ENCODE measurements around the gene CD34. TPM values are rescaled to one million over a fixed set of nuclear protein-coding genes. Genes with fewer than 3 reads are reported as not detected.

CD34 gene
- total and polyA plus RNA-seq, 7 experiments from 2014 or later, result 0.02 to 3.4 (median 0.39) TPM; not detected in 3

DNA sequence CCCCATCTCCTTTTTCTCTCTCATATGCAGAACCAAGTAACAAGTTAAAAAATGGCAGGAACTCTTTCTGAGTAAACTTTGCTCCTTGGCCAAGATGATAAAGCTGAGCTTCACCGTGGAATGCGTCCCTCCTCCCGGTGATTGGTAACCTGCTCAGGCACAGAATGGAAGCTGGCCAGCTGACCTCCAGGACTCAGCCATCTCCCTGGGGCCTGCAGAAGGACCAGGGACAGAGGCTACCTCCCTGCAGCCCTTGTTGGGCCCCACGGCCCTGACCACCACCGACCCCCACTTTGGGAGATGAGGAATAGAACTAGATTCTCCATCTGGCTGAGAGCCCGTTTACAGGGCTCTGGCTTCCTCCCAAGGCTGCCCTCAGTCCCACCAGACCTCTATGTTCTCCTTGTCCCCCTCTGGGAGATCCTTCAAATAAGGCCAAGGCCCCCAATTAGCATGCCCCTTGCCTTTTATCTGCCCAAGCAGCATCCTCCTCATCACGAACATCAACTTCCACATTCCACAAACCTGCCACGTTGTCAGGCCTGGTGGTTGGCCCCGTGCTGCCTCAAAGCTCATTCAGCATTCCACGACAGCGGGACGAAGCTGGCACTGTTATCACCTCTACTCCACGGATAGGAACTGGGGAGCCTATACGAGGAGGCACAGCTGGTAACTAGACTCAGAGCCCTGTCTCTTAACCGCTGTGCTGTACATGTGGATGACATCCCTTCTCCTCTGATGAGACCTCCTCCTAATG is 74.2 kb downstream of the CD34 start:
- Mint-ChIP-seq H3K27ac (peak overlapping the region; percentile 70 to 98 (median 86)), H3K27me3 (no peaks in the 10 kb centered on the region), H3K9me3 (peaks cover 0 to 1% (median 0%) of the 10 kb centered on the region in 11 donors), H3K36me3 (peaks cover 0 to 20% (median 0%) of the 10 kb centered on the region in 5 donors), H3K4me1 (peaks cover 73 to 98% (median 93%) of the 10 kb centered on the region in 7 donors), H3K4me3 (peak overlapping the region in 7 of 10 donors; percentile 2 to 67 (median 40))
- intact Hi-C loops (cut with micrococcal nuclease), result no loop called here
- ChIA-PET CTCF (interaction anchor here (1.3 to 1.9 kb wide), 3 partner anchors 10 to 32 kb away, joined by 3 to 6 read pairs (median 5); no protein-coding TSS in a partner anchor), POLR2A (interaction anchor here (0.6 to 17.1 kb wide), 4 partner anchors 14 to 134 kb away, joined by 3 to 547 read pairs (median 26); no protein-coding TSS in a partner anchor)
- Histone ChIP-seq H3K9me3 (ENCODE audit: control insufficient read depth in 2 of 3, low read length in 3 of 3) (no peaks in the 10 kb centered on the region), H3K27me3 (ENCODE audit: control insufficient read depth in 2 of 2, insufficient read depth in 2 of 2, low read length in 2 of 2) (no peaks in the 10 kb centered on the region), H3K36me3 (ENCODE audit: control insufficient read depth in 2 of 3, insufficient read depth in 3 of 3, low read length in 3 of 3) (peaks cover 0 to 9% (median 0%) of the 10 kb centered on the region in 3 experiments), H3K4me3 (ENCODE audit: low read length) (no peak overlapping the region), H3K4me1 (ENCODE audit: control insufficient read depth in 2 of 2, insufficient read depth in 2 of 2, low read length in 2 of 2) (peaks cover 15 to 73% of the 10 kb centered on the region in 2 donors), H3K27ac (ENCODE audit: low read depth, low read length) (peak overlapping the region; percentile 33)
- ATAC-seq (no peak), DNase-seq (no peak)

DNA sequence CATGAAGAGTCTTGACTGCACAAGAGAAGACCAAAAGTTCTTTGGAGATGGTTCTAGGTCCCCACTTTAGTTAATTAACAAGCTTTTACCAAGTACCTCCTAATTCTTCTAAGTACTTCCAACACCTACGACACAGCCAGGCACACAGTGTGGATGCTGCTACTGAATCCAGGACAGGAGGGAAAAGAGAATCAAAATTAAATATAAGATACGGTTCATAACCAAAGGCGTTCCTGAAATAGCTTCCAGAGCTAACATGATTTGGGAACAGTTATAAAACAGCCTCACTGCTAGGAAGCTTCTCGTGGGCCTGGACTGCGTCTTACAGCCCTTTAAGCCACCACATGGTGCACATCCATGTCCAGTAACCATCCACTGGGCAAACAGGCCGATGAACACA is 75.0 kb downstream of the CD34 start:
- intact Hi-C loops (cut with micrococcal nuclease), result no loop called here
- H3K4me3 Mint-ChIP-seq, result peak overlapping the region in 5 of 10 donors; percentile 2 to 71 (median 24)
- H3K4me3 ChIP-seq (ENCODE audit: low read length), result no peak overlapping the region
- ATAC-seq, result no peak
- peak overlapping the region; percentile 33 for H3K27ac ChIP-seq (ENCODE audit: low read depth, low read length)
- peaks cover 0 to 1% (median 0%) of the 10 kb centered on the region in 11 donors for H3K9me3 Mint-ChIP-seq
- no peaks in the 10 kb centered on the region for H3K27me3 Mint-ChIP-seq
- peak overlapping the region in 7 of 9 donors; percentile 84 to 98 (median 89) for H3K27ac Mint-ChIP-seq
- CTCF ChIA-PET, result interaction anchor here (1.0 to 1.9 kb wide), 7 partner anchors 10 to 51 kb away, joined by 3 to 11 read pairs (median 4); no protein-coding TSS in a partner anchor
- POLR2A ChIA-PET, result interaction anchor here (0.6 to 17.1 kb wide), 4 partner anchors 13 to 48 kb away, joined by 3 to 547 read pairs (median 26); no protein-coding TSS in a partner anchor
- peaks cover 0 to 9% (median 0%) of the 10 kb centered on the region in 3 experiments for H3K36me3 ChIP-seq (ENCODE audit: control insufficient read depth in 2 of 3, insufficient read depth in 3 of 3, low read length in 3 of 3)
- DNase-seq, result no peak
- peaks cover 77 to 100% (median 97%) of the 10 kb centered on the region in 7 donors for H3K4me1 Mint-ChIP-seq
- peaks cover 20 to 81% of the 10 kb centered on the region in 2 donors for H3K4me1 ChIP-seq (ENCODE audit: control insufficient read depth in 2 of 2, insufficient read depth in 2 of 2, low read length in 2 of 2)
- H3K9me3 ChIP-seq (ENCODE audit: control insufficient read depth in 2 of 3, low read length in 3 of 3), result no peaks in the 10 kb centered on the region
- H3K36me3 Mint-ChIP-seq, result peaks cover 0 to 21% (median 0%) of the 10 kb centered on the region in 5 donors
- no peaks in the 10 kb centered on the region for H3K27me3 ChIP-seq (ENCODE audit: control insufficient read depth in 2 of 2, insufficient read depth in 2 of 2, low read length in 2 of 2)

DNA sequence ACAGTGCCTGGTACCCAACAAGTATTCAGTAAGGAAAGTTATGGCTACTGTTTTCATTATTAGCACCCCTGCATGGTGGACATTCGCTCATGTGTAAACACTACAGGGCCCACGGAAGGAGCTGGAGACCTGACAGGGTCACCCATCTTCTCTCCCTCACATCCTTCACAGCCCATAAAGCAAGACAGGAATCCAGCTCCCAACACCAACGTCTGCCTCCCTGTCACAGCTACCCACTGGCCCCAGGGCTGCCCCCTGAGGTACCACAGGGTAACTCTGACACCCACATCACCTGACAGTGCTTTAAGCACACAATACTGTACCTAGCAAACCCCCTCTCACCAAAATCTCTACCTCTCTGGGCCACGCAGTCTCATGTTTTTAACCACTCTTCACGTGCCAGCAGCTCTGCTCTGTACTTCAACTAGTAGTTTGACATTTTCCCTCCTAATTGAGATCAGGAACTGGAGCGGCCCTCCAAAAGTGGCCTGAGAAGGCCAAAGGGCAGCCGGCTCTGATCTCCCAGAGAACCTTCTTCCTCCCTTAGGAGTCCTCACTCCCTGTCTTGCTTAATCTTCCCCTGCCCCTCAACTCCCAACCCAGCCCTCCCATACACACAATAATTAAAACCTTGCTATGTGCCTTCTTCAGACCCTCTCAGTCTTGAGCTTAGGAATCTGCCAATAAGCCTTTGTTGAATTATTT is 76.8 kb downstream of the CD34 start:
- Histone ChIP-seq H3K9me3 (ENCODE audit: control insufficient read depth in 2 of 3, low read length in 3 of 3) (no peaks in the 10 kb centered on the region), H3K4me3 (ENCODE audit: low read length) (no peak overlapping the region), H3K4me1 (ENCODE audit: control insufficient read depth in 2 of 2, insufficient read depth in 2 of 2, low read length in 2 of 2) (peaks cover 20 to 83% of the 10 kb centered on the region in 2 donors), H3K27me3 (ENCODE audit: control insufficient read depth in 2 of 2, insufficient read depth in 2 of 2, low read length in 2 of 2) (no peaks in the 10 kb centered on the region), H3K27ac (ENCODE audit: low read depth, low read length) (peak overlapping the region; percentile 61), H3K36me3 (ENCODE audit: control insufficient read depth in 2 of 3, insufficient read depth in 3 of 3, low read length in 3 of 3) (peaks cover 0 to 4% (median 0%) of the 10 kb centered on the region in 3 experiments)
- no peak for ATAC-seq
- CTCF ChIA-PET, result interaction anchor here (0.7 to 2.8 kb wide), 6 partner anchors 11 to 167 kb away, joined by 3 to 18 read pairs (median 4); no protein-coding TSS in a partner anchor
- Mint-ChIP-seq H3K4me1 (peaks cover 75 to 99% (median 97%) of the 10 kb centered on the region in 7 donors), H3K4me3 (peak overlapping the region in 7 of 10 donors; percentile 2 to 66 (median 17)), H3K36me3 (peaks cover 0 to 21% (median 0%) of the 10 kb centered on the region in 5 donors), H3K9me3 (peaks cover 0 to 1% (median 0%) of the 10 kb centered on the region in 11 donors), H3K27ac (peak overlapping the region; percentile 18 to 98 (median 91)), H3K27me3 (no peaks in the 10 kb centered on the region)
- DNase-seq, result no peak
- intact Hi-C loops (cut with micrococcal nuclease), result loop anchor here (2.0 kb wide), 1 partner anchor 15 kb away; no protein-coding TSS in a partner anchor
- POLR2A ChIA-PET, result interaction anchor here (1.1 to 17.1 kb wide), 6 partner anchors 9 to 128 kb away, joined by 3 to 547 read pairs (median 11); no protein-coding TSS in a partner anchor

DNA sequence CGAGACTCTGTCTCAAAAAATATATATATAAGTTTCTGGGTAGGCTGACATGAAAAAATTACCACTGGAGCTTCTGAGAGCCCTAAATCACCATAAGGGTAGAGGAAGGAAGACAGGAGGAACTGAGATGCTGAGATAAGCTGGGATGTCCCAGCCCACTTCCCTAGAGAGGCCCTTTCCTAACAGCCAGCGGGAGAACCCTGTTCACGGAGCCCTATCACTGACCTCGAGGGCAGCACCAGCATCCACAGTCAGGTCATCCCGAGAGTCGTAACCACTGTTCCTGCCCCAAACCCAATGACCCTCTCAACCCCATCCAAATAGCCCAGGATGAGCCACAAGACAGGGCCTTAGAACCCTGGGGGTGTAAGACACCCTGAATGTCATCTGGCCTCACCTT is 77.5 kb downstream of the CD34 start:
- peaks cover 0 to 1% (median 0%) of the 10 kb centered on the region in 11 donors for H3K9me3 Mint-ChIP-seq
- DNase-seq, result no peak

DNA sequence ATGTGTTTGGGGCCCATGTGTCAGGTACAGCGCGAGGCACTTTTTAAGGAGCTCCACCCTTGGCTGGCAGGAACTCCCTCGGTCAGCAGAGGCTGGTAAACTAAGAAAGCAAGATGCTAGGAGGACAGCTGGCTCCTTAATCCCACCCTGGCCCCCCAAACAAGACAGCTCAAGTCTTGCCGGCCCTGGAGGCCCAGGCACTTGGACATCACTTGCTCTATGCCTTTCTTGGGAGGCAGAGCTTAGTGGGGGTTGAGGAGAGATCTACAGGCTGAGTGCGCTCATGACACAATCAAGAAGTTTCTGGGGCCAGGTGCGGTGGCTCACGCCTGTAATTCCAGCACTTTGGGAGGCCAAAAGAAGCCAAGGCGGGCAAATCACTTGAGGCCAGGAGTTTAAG is 78.1 kb downstream of the CD34 start:
- H3K36me3 ChIP-seq (ENCODE audit: control insufficient read depth in 2 of 3, insufficient read depth in 3 of 3, low read length in 3 of 3), result peaks cover 0 to 4% (median 0%) of the 10 kb centered on the region in 3 experiments
- no peaks in the 10 kb centered on the region for H3K27me3 Mint-ChIP-seq

More for the DNA sequence above, 77.5 kb downstream of the CD34 start:
- Histone ChIP-seq H3K4me1 (ENCODE audit: control insufficient read depth in 2 of 2, insufficient read depth in 2 of 2, low read length in 2 of 2) (peaks cover 20 to 82% of the 10 kb centered on the region in 2 donors), H3K27ac (ENCODE audit: low read depth, low read length) (peak overlapping the region; percentile 61), H3K4me3 (ENCODE audit: low read length) (no peak overlapping the region), H3K27me3 (ENCODE audit: control insufficient read depth in 2 of 2, insufficient read depth in 2 of 2, low read length in 2 of 2) (no peaks in the 10 kb centered on the region), H3K9me3 (ENCODE audit: control insufficient read depth in 2 of 3, low read length in 3 of 3) (no peaks in the 10 kb centered on the region), H3K36me3 (ENCODE audit: control insufficient read depth in 2 of 3, insufficient read depth in 3 of 3, low read length in 3 of 3) (peaks cover 0 to 4% (median 0%) of the 10 kb centered on the region in 3 experiments)
- intact Hi-C loops (cut with micrococcal nuclease), result loop anchor here (2.0 kb wide), 1 partner anchor 15 kb away; no protein-coding TSS in a partner anchor
- H3K36me3 Mint-ChIP-seq, result peaks cover 0 to 16% (median 0%) of the 10 kb centered on the region in 5 donors
- peaks cover 75 to 99% (median 97%) of the 10 kb centered on the region in 7 donors for H3K4me1 Mint-ChIP-seq
- peak overlapping the region in 5 of 10 donors; percentile 2 to 83 (median 66) for H3K4me3 Mint-ChIP-seq
- peak overlapping the region; percentile 86 to 98 (median 94) for H3K27ac Mint-ChIP-seq
- ATAC-seq, result no peak
- CTCF ChIA-PET, result interaction anchor here (0.6 to 2.8 kb wide), 9 partner anchors 10 to 167 kb away, joined by 3 to 18 read pairs (median 4); no protein-coding TSS in a partner anchor
- no peaks in the 10 kb centered on the region for H3K27me3 Mint-ChIP-seq
- POLR2A ChIA-PET, result interaction anchor here (0.5 to 17.1 kb wide), 7 partner anchors 10 to 129 kb away, joined by 3 to 547 read pairs (median 7); no protein-coding TSS in a partner anchor

More for the DNA sequence above, 78.1 kb downstream of the CD34 start:
- DNase-seq (no peak), ATAC-seq (no peak)
- no peaks in the 10 kb centered on the region for H3K27me3 ChIP-seq (ENCODE audit: control insufficient read depth in 2 of 2, insufficient read depth in 2 of 2, low read length in 2 of 2)
- peak overlapping the region; percentile 61 for H3K27ac ChIP-seq (ENCODE audit: low read depth, low read length)
- Mint-ChIP-seq H3K27ac (peak overlapping the region; percentile 86 to 98 (median 94)), H3K36me3 (peaks cover 0 to 14% (median 0%) of the 10 kb centered on the region in 5 donors), H3K4me1 (peaks cover 75 to 99% (median 97%) of the 10 kb centered on the region in 7 donors), H3K9me3 (peaks cover 0 to 1% (median 0%) of the 10 kb centered on the region in 11 donors), H3K4me3 (peak overlapping the region in 9 of 10 donors; percentile 52 to 89 (median 78))
- H3K4me1 ChIP-seq (ENCODE audit: control insufficient read depth in 2 of 2, insufficient read depth in 2 of 2, low read length in 2 of 2), result peaks cover 20 to 76% of the 10 kb centered on the region in 2 donors
- intact Hi-C loops (cut with micrococcal nuclease), result loop anchor here (1.0 to 2.0 kb wide), 3 partner anchors 8 to 131 kb away; no protein-coding TSS in a partner anchor
- CTCF ChIA-PET, result interaction anchor here (0.6 to 2.8 kb wide), 9 partner anchors 10 to 117 kb away, joined by 3 to 18 read pairs (median 4); no protein-coding TSS in a partner anchor
- H3K9me3 ChIP-seq (ENCODE audit: control insufficient read depth in 2 of 3, low read length in 3 of 3), result no peaks in the 10 kb centered on the region
- POLR2A ChIA-PET, result interaction anchor here (0.5 to 17.1 kb wide), 7 partner anchors 10 to 130 kb away, joined by 3 to 547 read pairs (median 7); no protein-coding TSS in a partner anchor
- H3K4me3 ChIP-seq (ENCODE audit: low read length), result no peak overlapping the region
